ENCODE measurements around the gene NIT2. TPM values are rescaled to one million over a fixed set of nuclear protein-coding genes. Genes with fewer than 3 reads are reported as not detected.

The NIT2 gene
- total and polyA plus RNA-seq, 9 of the 15 experiments (the other 6 are each of a cell fraction or from before 2014, with no cell fraction given): 11.4 to 62.2 (median 22.1) TPM

- TF ChIP-seq, protein P1, sequence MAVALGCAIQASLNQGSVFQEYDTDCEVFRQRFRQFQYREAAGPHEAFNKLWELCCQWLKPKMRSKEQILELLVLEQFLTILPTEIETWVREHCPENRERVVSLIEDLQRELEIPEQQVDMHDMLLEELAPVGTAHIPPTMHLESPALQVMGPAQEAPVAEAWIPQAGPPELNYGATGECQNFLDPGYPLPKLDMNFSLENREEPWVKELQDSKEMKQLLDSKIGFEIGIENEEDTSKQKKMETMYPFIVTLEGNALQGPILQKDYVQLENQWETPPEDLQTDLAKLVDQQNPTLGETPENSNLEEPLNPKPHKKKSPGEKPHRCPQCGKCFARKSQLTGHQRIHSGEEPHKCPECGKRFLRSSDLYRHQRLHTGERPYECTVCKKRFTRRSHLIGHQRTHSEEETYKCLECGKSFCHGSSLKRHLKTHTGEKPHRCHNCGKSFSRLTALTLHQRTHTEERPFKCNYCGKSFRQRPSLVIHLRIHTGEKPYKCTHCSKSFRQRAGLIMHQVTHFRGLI (CRISPR knock-in tag; IDR thresholded peaks at IDR 0.05): no peak
Observed at GRCh38 chr3:100384733-100385525, 50.4 kb downstream of the NIT2 start (continued).

DNA sequence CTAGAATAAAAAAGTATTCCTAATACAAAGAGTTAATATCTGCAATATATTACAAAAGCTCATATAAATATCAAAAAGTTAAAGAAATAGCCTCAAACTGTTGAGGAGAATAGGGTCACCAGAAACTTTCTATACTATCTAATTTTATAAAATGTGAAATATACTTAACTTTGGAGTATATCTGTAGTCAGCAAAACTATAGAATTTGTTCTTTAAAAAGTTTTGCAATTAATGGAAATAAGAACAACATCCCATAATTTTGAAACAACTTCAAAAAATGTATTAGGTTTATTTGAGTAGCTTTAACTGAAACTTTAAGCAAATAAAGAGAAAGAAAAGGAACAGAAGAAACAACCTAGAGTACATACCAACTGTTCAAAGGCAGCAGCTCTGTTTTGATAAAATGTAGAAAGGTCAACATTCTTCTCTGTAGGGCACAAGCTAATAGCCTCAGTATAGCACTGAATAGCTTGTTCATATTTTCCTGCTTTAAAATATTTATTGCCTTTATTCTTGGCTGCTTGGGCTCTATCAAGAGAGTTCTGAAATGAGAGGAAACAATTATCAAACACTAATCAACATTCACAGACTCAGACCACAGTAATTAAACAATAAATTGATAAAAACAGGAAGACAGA lies 52.0 kb downstream of the NIT2 start:
- no peak overlapping the region for H3K4me2 ChIP-seq (ENCODE audit: insufficient read depth, low read length)
- no peaks in the 10 kb centered on the region for H3K4me1 ChIP-seq (replicated peaks in 1 of 2; ENCODE audit: control insufficient read depth in 2 of 2, insufficient read depth in 2 of 2, low read length in 2 of 2)
- H2AFZ ChIP-seq (ENCODE audit: low read depth, low read length): no peak overlapping the region
- H3K79me2 ChIP-seq (ENCODE audit: control insufficient read depth, insufficient read depth, low read length): peaks cover 46% of the 10 kb centered on the region
- H3K27ac ChIP-seq (ENCODE audit: extremely low read depth, low read depth, low read length): no peak overlapping the region
- no peak overlapping the region for H3K9ac ChIP-seq (ENCODE audit: insufficient read depth in 1 of 2, low read depth in 2 of 2, low read length in 2 of 2)
- no peak for FAIRE-seq
- ChIA-PET POLR2A (interaction anchor here (0.8 to 2.6 kb wide), 2 partner anchors 12 to 15 kb away, joined by 3 to 18 read pairs; partner anchors contain the start of genes LNP1 and TOMM70), CTCF (ENCODE audit: low intra/inter-chr PET ratio) (no interaction called here)
- no peak for ATAC-seq
- peaks cover 77% of the 10 kb centered on the region for H3K36me3 ChIP-seq (ENCODE audit: control insufficient read depth, insufficient read depth, low read length)
- H3K9me1 ChIP-seq (ENCODE audit: control insufficient read depth, insufficient read depth, low read length): no peaks in the 10 kb centered on the region
- TF ChIP-seq C11orf30 (IDR thresholded peaks at IDR 0.05; ENCODE audit: low read depth) (0 out of 2 replicates have a peak, but pooled peaks have one; percentile 8), CLOCK (CRISPR knock-in tag; IDR thresholded peaks at IDR 0.05; ENCODE audit: borderline replicate concordance) (no peak), ZNF316 (IDR thresholded peaks at IDR 0.05) (peak; percentile 60; the same call in 1 of the 2 replicates)
- intact Hi-C loops (cut with micrococcal nuclease) (no loop called here), in situ Hi-C loops (cut with MboI) (no loop called here)
- no peaks in the 10 kb centered on the region for H3K27me3 ChIP-seq (ENCODE audit: control insufficient read depth in 2 of 2, insufficient read depth in 2 of 2, low read length in 2 of 2)
- H3K9me3 ChIP-seq (replicated peaks; ENCODE audit: control insufficient read depth, insufficient read depth, low read depth, low read length): no peaks in the 10 kb centered on the region
- no TSS peak for BruUV-seq (replicated peaks)
- no peak for DNase-seq (ENCODE audit: extremely low read depth in 1 of 4, low spot score in 3 of 4)
- no peaks in the 10 kb centered on the region for H4K20me1 ChIP-seq (replicated peaks; ENCODE audit: control insufficient read depth, insufficient read depth, low read length)
- H3K4me3 ChIP-seq: no peak overlapping the region
